Activated T-cell treated with anti-CD3 and anti-CD28 coated beads, Interleukin-2, amount 50 U/mL, for 24 hours (primary cell): ENCODE results near the gene PID1.

Experiments used
- DNase-seq: peaks from one replicate; pipeline ENCODE4 v3.0.0-alpha.2; 2020
- H3K27ac Mint-ChIP-seq: 2 replicates; pipeline ENCODE4 v1.8.0; 2020; ENCODE audit warnings: mild to moderate bottlenecking, mixed read lengths
- H3K27me3 Mint-ChIP-seq: 2 replicates; pipeline ENCODE4 v1.8.0; 2020; ENCODE audit warnings: mixed read lengths
- H3K36me3 Mint-ChIP-seq: 2 replicates; pipeline ENCODE4 v1.8.0; 2020; ENCODE audit warnings: low read depth, mixed read lengths
- H3K4me1 Mint-ChIP-seq: 2 replicates; pipeline ENCODE4 v1.8.0; 2020; ENCODE audit warnings: low read depth, mixed read lengths
- H3K4me3 Mint-ChIP-seq: 2 replicates; pipeline ENCODE4 v1.8.0; 2020; ENCODE audit warnings: mild to moderate bottlenecking, moderate library complexity, mixed read lengths
- H3K9me3 Mint-ChIP-seq: 2 replicates; pipeline ENCODE4 v1.8.0; 2020; ENCODE audit warnings: mixed read lengths

PID1 gene

GRCh38 chr2:229118927-229119326 lies 152.2 kb downstream of the PID1 start:
- DNase-seq = no peak
- H3K4me1 Mint-ChIP-seq = no peaks in the 10 kb centered on the region
- H3K4me3 Mint-ChIP-seq = no peak overlapping the region
- H3K27ac Mint-ChIP-seq = no peak overlapping the region
- H3K36me3 Mint-ChIP-seq = no peaks in the 10 kb centered on the region
- no peaks in the 10 kb centered on the region for H3K9me3 Mint-ChIP-seq
- H3K27me3 Mint-ChIP-seq = no peaks in the 10 kb centered on the region

GRCh38 chr2:229118336-229118735 lies 152.8 kb downstream of the PID1 start:
- Mint-ChIP-seq H3K4me1 (no peaks in the 10 kb centered on the region), H3K27ac (no peak overlapping the region), H3K4me3 (no peak overlapping the region), H3K9me3 (no peaks in the 10 kb centered on the region), H3K36me3 (no peaks in the 10 kb centered on the region), H3K27me3 (no peaks in the 10 kb centered on the region)
- DNase-seq = no peak

- Mint-ChIP-seq H3K36me3 (no peaks in the 10 kb centered on the region), H3K9me3 (no peaks in the 10 kb centered on the region), H3K27ac (no peak overlapping the region), H3K4me3 (no peak overlapping the region), H3K4me1 (no peaks in the 10 kb centered on the region), H3K27me3 (no peaks in the 10 kb centered on the region)
- no peak for DNase-seq
These were observed 159.3 kb downstream of the PID1 start for GRCh38 chr2:229111744-229112143.

- DNase-seq = no peak
- Mint-ChIP-seq H3K4me3 (no peak overlapping the region), H3K27ac (no peak overlapping the region), H3K27me3 (no peaks in the 10 kb centered on the region), H3K4me1 (no peaks in the 10 kb centered on the region), H3K36me3 (no peaks in the 10 kb centered on the region), H3K9me3 (no peaks in the 10 kb centered on the region)
These were observed 161.9 kb downstream of the PID1 start for GRCh38 chr2:229109195-229109594.

GRCh38 chr2:229107601-229108000 lies 163.5 kb downstream of the PID1 start:
- Mint-ChIP-seq H3K4me1 (no peaks in the 10 kb centered on the region), H3K4me3 (no peak overlapping the region), H3K27me3 (no peaks in the 10 kb centered on the region), H3K36me3 (no peaks in the 10 kb centered on the region), H3K9me3 (no peaks in the 10 kb centered on the region), H3K27ac (no peak overlapping the region)
- DNase-seq = no peak

GRCh38 chr2:229104974-229105387 lies 166.1 kb downstream of the PID1 start:
- Mint-ChIP-seq H3K4me3 (no peak overlapping the region), H3K9me3 (no peaks in the 10 kb centered on the region), H3K36me3 (no peaks in the 10 kb centered on the region), H3K4me1 (no peaks in the 10 kb centered on the region), H3K27me3 (no peaks in the 10 kb centered on the region), H3K27ac (no peak overlapping the region)
- DNase-seq = no peak

GRCh38 chr2:229104025-229104424 lies 167.1 kb downstream of the PID1 start:
- H3K4me1 Mint-ChIP-seq = no peaks in the 10 kb centered on the region
- no peak for DNase-seq
- no peak overlapping the region for H3K4me3 Mint-ChIP-seq
- H3K27me3 Mint-ChIP-seq = no peaks in the 10 kb centered on the region
- no peaks in the 10 kb centered on the region for H3K36me3 Mint-ChIP-seq
- no peak overlapping the region for H3K27ac Mint-ChIP-seq
- no peaks in the 10 kb centered on the region for H3K9me3 Mint-ChIP-seq

GRCh38 chr2:229101314-229101713 lies 169.8 kb downstream of the PID1 start:
- Mint-ChIP-seq H3K27ac (no peak overlapping the region), H3K27me3 (no peaks in the 10 kb centered on the region), H3K9me3 (no peaks in the 10 kb centered on the region), H3K4me3 (no peak overlapping the region), H3K4me1 (no peaks in the 10 kb centered on the region), H3K36me3 (no peaks in the 10 kb centered on the region)
- no peak for DNase-seq

GRCh38 chr2:229099231-229099630 lies 171.9 kb downstream of the PID1 start:
- H3K4me3 Mint-ChIP-seq = no peak overlapping the region
- no peaks in the 10 kb centered on the region for H3K27me3 Mint-ChIP-seq
- no peaks in the 10 kb centered on the region for H3K36me3 Mint-ChIP-seq
- no peaks in the 10 kb centered on the region for H3K4me1 Mint-ChIP-seq
- H3K27ac Mint-ChIP-seq = no peak overlapping the region
- DNase-seq = no peak
- H3K9me3 Mint-ChIP-seq = no peaks in the 10 kb centered on the region

- Mint-ChIP-seq H3K27ac (no peak overlapping the region), H3K4me1 (no peaks in the 10 kb centered on the region), H3K4me3 (no peak overlapping the region), H3K9me3 (no peaks in the 10 kb centered on the region), H3K27me3 (no peaks in the 10 kb centered on the region), H3K36me3 (no peaks in the 10 kb centered on the region)
- no peak for DNase-seq
These were observed 172.3 kb downstream of the PID1 start for GRCh38 chr2:229098801-229099200.

- DNase-seq = no peak
- Mint-ChIP-seq H3K27ac (no peak overlapping the region), H3K27me3 (no peaks in the 10 kb centered on the region), H3K9me3 (peaks cover 5% of the 10 kb centered on the region), H3K36me3 (no peaks in the 10 kb centered on the region), H3K4me3 (no peak overlapping the region), H3K4me1 (no peaks in the 10 kb centered on the region)
These were observed 174.5 kb downstream of the PID1 start for GRCh38 chr2:229096409-229097066.

- no peak overlapping the region for H3K4me3 Mint-ChIP-seq
- no peak overlapping the region for H3K27ac Mint-ChIP-seq
- peaks cover 5% of the 10 kb centered on the region for H3K9me3 Mint-ChIP-seq
- no peaks in the 10 kb centered on the region for H3K36me3 Mint-ChIP-seq
- H3K4me1 Mint-ChIP-seq = no peaks in the 10 kb centered on the region
- no peak for DNase-seq
- H3K27me3 Mint-ChIP-seq = no peaks in the 10 kb centered on the region
These were observed 175.6 kb downstream of the PID1 start for GRCh38 chr2:229095472-229095871.

- H3K27me3 Mint-ChIP-seq = no peaks in the 10 kb centered on the region
- DNase-seq = no peak
- H3K4me1 Mint-ChIP-seq = no peaks in the 10 kb centered on the region
- H3K27ac Mint-ChIP-seq = no peak overlapping the region
- H3K36me3 Mint-ChIP-seq = no peaks in the 10 kb centered on the region
- H3K9me3 Mint-ChIP-seq = peaks cover 5% of the 10 kb centered on the region
- no peak overlapping the region for H3K4me3 Mint-ChIP-seq
These were observed 180.9 kb downstream of the PID1 start for GRCh38 chr2:229090225-229090624.

GRCh38 chr2:229089776-229090175 lies 181.3 kb downstream of the PID1 start:
- Mint-ChIP-seq H3K4me3 (no peak overlapping the region), H3K36me3 (no peaks in the 10 kb centered on the region), H3K9me3 (peaks cover 5% of the 10 kb centered on the region), H3K27ac (no peak overlapping the region), H3K4me1 (no peaks in the 10 kb centered on the region), H3K27me3 (no peaks in the 10 kb centered on the region)
- no peak for DNase-seq

- no peaks in the 10 kb centered on the region for H3K4me1 Mint-ChIP-seq
- no peak overlapping the region for H3K4me3 Mint-ChIP-seq
These were observed 182.0 kb downstream of the PID1 start for GRCh38 chr2:229088966-229089700.

More at GRCh38 chr2:229088966-229089700, 182.0 kb downstream of the PID1 start:
- no peak for DNase-seq
- Mint-ChIP-seq H3K36me3 (no peaks in the 10 kb centered on the region), H3K9me3 (peaks cover 5% of the 10 kb centered on the region), H3K27ac (no peak overlapping the region), H3K27me3 (no peaks in the 10 kb centered on the region)
